ENCODE measurements around the gene ACKR2.

ACKR2 gene

DNA sequence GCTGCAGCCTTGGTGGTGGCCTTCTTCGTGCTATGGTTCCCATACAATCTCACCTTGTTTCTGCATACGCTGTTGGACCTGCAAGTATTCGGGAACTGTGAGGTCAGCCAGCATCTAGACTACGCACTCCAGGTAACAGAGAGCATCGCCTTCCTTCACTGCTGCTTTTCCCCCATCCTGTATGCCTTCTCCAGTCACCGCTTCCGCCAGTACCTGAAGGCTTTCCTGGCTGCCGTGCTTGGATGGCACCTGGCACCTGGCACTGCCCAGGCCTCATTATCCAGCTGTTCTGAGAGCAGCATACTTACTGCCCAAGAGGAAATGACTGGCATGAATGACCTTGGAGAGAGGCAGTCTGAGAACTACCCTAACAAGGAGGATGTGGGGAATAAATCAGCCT, 56.0 kb downstream of the ACKR2 start:
- no peak for DNase-seq (ENCODE audit: low read depth in 2 of 2)
- no peak overlapping the region for H3K4me3 ChIP-seq (replicated peaks in 1 of 2; ENCODE audit: low read depth in 2 of 2, low read length in 2 of 2)
- no peak for TF ChIP-seq CTCF (IDR thresholded peaks at IDR 0.05; ENCODE audit: low read depth, low read length)

DNA sequence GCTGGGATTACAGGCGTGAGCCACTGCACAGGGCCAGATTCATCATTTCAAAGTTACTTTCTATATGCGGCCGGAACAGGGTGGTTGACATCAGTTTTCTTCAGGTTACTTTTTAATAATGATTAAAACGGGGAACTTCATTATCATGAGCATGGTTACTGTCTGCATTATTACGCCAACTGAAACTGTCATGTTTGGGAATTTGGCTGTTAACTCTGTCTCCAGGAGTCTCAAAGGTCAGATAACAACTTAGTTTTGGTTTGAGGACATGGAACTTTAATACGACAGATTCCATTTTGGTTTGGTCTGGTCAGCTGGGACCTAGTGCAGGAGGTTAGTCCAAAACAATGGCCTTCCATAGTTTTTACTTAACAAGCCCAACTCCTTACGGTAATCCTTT, 57.9 kb downstream of the ACKR2 start:
- no peak overlapping the region for H3K4me3 ChIP-seq (replicated peaks in 1 of 2; ENCODE audit: low read depth in 2 of 2, low read length in 2 of 2)
- TF ChIP-seq CTCF (IDR thresholded peaks at IDR 0.05; ENCODE audit: low read depth, low read length): no peak
- no peak for DNase-seq (ENCODE audit: low read depth in 2 of 2)

DNA sequence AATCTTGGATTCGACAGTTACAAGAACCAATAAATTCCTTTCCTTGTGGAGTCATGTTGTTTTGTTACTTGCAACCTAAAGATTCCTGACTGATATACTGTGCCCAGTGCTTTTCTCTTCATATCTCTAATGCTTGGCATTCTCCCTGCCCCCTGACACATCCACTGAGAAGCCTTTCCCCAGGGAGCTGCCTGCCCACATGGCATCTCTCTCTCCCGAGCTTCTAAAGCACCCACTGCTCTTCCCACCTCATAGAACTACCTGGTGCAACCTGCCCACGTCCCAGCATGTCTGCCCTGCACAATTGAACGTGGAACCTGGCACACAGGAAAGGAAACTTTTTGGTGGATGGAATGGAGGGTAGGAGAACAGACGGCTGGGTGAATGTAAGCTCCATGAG, 59.6 kb downstream of the ACKR2 start:
- no peak for DNase-seq (ENCODE audit: low read depth in 2 of 2)
- TF ChIP-seq CTCF (IDR thresholded peaks at IDR 0.05; ENCODE audit: low read depth, low read length): no peak
- no peak overlapping the region for H3K4me3 ChIP-seq (replicated peaks in 1 of 2; ENCODE audit: low read depth in 2 of 2, low read length in 2 of 2)

DNA sequence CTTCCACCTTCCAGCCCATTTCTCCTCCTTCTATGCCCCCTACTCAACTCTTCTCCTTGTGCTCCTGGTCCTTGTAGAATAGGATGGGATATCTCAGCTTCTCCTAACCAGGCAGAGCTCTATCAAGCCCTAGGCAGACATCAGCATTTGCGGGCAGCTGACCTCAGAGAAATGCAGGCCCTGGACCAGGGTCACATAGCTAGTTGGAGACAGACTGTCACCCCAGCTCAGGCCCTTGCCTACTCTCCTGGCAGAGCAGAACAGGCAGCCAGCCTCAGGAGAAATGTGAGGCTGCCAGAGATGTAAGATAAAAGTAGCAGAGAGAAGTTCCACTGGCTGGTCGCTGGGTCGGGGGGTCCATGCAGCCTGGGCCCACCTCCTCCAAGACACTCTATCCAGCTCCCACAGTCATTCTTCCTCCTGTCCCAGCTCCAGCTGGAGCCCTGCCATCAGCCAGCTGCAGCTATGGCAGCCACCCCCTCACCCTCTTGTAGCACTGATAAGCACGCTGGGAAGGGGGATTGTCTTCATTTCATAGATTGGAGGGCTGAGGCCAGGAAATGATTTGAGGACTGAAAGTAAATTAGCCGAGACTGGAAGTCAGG, 62.4 kb downstream of the ACKR2 start:
- peak in 1 of 2 donors; percentile 36 for DNase-seq (ENCODE audit: low read depth in 2 of 2)
- TF ChIP-seq CTCF (IDR thresholded peaks at IDR 0.05; ENCODE audit: low read depth, low read length): no peak
- no peak overlapping the region for H3K4me3 ChIP-seq (replicated peaks in 1 of 2; ENCODE audit: low read depth in 2 of 2, low read length in 2 of 2)

DNA sequence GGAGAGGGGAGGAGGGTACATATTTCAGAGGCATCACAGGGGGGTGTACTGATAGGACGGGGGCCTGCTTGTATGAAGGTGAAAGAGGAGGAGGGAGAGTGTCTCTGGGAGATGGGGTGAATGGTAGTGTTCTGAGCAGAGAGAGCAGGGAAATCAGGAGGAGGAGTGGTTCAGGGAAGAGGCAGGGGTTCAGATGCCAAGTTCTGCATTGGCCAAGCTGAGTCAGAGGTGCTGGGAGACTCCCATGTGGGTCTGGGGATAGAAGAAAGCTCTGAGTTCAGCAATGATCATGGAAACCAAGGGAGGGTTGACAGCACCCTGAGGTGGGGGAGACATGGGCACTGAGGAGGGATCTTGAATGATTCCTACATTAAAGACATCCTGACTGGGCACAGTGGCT, 63.5 kb downstream of the ACKR2 start:
- TF ChIP-seq CTCF (IDR thresholded peaks at IDR 0.05; ENCODE audit: low read depth, low read length): no peak
- peak in 1 of 2 donors; percentile 30 for DNase-seq (ENCODE audit: low read depth in 2 of 2)
- no peak overlapping the region for H3K4me3 ChIP-seq (replicated peaks in 1 of 2; ENCODE audit: low read depth in 2 of 2, low read length in 2 of 2)

DNA sequence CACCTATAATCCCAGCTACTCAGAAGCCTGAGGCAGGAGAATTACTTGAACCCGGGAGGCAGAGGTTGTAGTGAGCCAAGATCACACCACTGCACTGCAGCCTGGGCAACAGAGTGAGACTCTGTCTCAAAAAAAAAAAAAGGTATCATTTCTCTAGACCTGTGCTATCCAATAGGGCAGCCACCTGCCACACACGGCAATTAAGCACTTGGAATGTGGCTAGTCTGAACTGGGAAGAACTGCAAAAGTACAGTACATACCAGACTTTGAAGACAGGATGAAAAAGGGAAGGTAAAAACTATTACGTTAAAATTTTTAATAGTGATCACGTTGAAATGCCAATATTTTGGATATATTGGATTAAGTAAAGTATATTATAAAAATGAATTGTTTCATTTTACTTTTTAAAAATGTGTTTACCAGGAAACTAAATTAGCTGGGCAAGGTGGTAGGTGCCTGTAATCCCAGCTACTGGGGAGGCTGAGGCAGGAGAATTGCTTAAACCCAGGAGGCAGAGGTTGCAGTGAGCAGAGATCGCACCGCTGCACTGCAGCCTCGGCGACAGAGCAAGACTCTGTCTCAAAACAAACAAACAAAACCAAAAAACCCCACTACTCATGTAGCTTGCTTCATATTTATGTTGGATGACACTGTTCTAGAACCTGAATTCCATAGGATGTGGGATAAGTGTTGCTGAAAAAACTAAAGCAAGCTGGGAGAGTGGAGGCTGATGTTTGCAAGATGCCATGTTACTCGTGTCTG, 64.2 kb downstream of the ACKR2 start:
- H3K4me3 ChIP-seq (replicated peaks in 1 of 2; ENCODE audit: low read depth in 2 of 2, low read length in 2 of 2): no peak overlapping the region
- TF ChIP-seq CTCF (IDR thresholded peaks at IDR 0.05; ENCODE audit: low read depth, low read length): no peak
- no peak for DNase-seq (ENCODE audit: low read depth in 2 of 2)
